ENCODE data around the gene MFSD6.
A peak's percentile ranks its signal among the peaks of the same experiment; 100 is the strongest.

MFSD6 gene

DNA sequence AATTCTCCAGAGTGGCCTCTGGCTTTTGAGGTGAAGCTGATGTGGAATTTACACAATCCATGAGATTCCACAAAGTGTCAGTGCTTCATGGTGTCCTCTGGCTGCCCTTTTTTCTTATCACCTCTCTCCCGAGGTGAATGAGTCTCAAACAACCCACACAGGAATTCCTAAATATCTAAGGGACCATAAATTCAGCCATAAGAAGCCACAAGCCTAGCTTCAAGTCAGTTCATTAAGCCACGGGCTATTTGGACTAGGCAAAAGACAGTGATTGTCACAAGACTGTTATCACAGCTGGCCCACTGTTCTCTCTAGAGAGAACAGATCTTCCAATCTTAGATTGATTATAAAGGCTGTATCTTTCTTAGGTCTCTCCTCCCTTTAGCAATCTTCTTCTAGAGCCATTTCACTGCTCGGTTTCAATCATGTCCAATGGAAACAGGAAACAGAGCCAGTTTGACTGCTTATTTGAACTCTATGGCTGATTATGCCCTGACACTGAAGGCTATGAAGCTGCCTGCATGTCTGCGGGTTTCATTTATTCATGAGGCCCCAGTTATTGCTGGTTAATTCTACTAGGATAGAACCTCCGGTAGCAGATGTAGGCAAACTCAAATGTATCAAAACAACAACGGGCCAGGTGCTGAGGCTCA is 122.2 kb downstream of the MFSD6 start:
- DNase-seq: no peak
- Mint-ChIP-seq H3K9me3 (no peaks in the 10 kb centered on the region), H3K27ac (peak overlapping the region; percentile 93), H3K27me3 (ENCODE audit: low read depth, poor library complexity) (no peaks in the 10 kb centered on the region), H3K36me3 (ENCODE audit: low read depth) (no peaks in the 10 kb centered on the region), H3K4me3 (no peak overlapping the region), H3K4me1 (peaks cover 54% of the 10 kb centered on the region)
- TF ChIP-seq, protein P1, sequence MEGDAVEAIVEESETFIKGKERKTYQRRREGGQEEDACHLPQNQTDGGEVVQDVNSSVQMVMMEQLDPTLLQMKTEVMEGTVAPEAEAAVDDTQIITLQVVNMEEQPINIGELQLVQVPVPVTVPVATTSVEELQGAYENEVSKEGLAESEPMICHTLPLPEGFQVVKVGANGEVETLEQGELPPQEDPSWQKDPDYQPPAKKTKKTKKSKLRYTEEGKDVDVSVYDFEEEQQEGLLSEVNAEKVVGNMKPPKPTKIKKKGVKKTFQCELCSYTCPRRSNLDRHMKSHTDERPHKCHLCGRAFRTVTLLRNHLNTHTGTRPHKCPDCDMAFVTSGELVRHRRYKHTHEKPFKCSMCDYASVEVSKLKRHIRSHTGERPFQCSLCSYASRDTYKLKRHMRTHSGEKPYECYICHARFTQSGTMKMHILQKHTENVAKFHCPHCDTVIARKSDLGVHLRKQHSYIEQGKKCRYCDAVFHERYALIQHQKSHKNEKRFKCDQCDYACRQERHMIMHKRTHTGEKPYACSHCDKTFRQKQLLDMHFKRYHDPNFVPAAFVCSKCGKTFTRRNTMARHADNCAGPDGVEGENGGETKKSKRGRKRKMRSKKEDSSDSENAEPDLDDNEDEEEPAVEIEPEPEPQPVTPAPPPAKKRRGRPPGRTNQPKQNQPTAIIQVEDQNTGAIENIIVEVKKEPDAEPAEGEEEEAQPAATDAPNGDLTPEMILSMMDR (IDR thresholded peaks at IDR 0.05): no peak

GRCh38 chr2:190532581-190532980 is 124.4 kb downstream of the MFSD6 start:
- Mint-ChIP-seq H3K4me3 (no peak overlapping the region), H3K9me3 (peaks cover 12% of the 10 kb centered on the region), H3K27me3 (ENCODE audit: low read depth, poor library complexity) (no peaks in the 10 kb centered on the region), H3K4me1 (peaks cover 67% of the 10 kb centered on the region), H3K27ac (no peak overlapping the region), H3K36me3 (ENCODE audit: low read depth) (peaks cover 16% of the 10 kb centered on the region)
- TF ChIP-seq, protein P1 (IDR thresholded peaks at IDR 0.05): no peak
- DNase-seq: no peak

- H3K27ac Mint-ChIP-seq: peak overlapping the region; percentile 81
- H3K4me3 Mint-ChIP-seq: peak overlapping the region; percentile 88
- H3K36me3 Mint-ChIP-seq (ENCODE audit: low read depth): peaks cover 23% of the 10 kb centered on the region
- TF ChIP-seq, protein P1 (IDR thresholded peaks at IDR 0.05): no peak
- DNase-seq: no peak
- peaks cover 61% of the 10 kb centered on the region for H3K4me1 Mint-ChIP-seq
- H3K27me3 Mint-ChIP-seq (ENCODE audit: low read depth, poor library complexity): no peaks in the 10 kb centered on the region
- peaks cover 20% of the 10 kb centered on the region for H3K9me3 Mint-ChIP-seq
Measured at GRCh38 chr2:190533175-190533967, 125.2 kb downstream of the MFSD6 start.

DNA sequence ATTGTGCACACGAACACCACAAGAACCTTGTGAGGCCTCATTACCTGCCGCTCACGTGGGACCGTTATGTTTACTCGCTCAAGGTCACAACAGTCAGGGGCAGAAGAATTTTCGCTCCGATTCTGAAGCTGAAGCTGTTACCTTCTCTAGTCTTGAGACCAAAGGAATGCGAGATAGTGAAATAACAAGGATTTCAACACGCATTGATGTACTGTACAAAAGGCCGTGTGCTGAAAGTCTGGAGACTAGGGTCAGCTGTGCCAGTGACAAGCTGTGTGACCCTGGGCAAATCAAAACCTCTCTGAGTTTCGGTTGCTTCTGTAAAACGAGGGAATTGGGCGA is 125.8 kb downstream of the MFSD6 start:
- Mint-ChIP-seq H3K4me1 (peaks cover 56% of the 10 kb centered on the region), H3K36me3 (ENCODE audit: low read depth) (peaks cover 29% of the 10 kb centered on the region), H3K4me3 (peak overlapping the region; percentile 88), H3K9me3 (peaks cover 26% of the 10 kb centered on the region), H3K27me3 (ENCODE audit: low read depth, poor library complexity) (no peaks in the 10 kb centered on the region), H3K27ac (peak overlapping the region; percentile 97)
- TF ChIP-seq, protein P1 (IDR thresholded peaks at IDR 0.05): no peak
- no peak for DNase-seq

DNA sequence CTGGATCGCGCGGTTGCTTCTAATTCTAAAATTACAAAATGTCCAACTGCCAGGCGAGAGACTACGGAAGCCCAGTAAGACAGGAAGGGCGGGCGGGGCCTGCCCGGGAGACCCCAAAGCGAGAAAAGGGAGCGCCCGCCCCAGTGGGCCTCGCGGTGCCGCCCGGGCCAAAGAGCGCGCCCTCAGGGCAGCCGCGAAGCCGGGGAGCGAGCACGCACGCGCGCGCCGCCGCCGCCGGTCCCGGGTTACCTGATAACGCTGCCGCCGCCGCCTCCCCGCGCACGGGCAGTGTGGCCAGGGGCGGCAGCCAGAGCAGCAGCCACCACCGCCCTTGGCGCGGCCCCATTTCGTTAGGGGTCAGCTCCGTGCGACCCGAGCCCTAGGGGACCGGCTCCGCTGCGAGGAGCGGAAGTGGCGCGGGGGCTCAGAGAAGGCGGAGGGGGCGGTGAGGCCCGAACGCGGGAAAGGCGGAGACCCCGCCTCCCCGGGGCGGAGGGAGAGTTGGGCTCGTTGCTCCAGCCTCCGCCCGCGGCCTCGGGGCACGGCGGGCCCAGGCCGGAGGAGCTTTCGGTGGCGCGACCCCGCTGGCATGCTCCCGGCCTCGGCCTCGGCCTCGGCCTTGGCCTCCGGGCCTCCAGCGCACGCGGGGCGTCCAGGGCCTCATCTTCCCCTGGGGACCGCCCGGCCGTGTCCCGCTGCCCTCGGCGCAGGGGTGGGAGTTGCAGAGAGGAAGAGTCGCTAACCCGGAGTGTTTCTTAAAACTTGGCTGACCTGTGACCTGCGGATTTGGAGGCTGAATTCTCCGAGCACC is 126.4 kb downstream of the MFSD6 start, which contains the start of gene NEMP2:
Gene NEMP2, minus strand, starts transcription at position 413 of the 811 bp plus-strand sequence. Its CDS starts 67 bp downstream, at position 346.
- peaks cover 33% of the 10 kb centered on the region for H3K36me3 Mint-ChIP-seq (ENCODE audit: low read depth)
- peaks cover 50% of the 10 kb centered on the region for H3K4me1 Mint-ChIP-seq
- peaks cover 31% of the 10 kb centered on the region for H3K9me3 Mint-ChIP-seq
- DNase-seq: peak; percentile 88
- peak within 1 kb of the TSS; percentile 88 for H3K4me3 Mint-ChIP-seq
- no peaks in the 10 kb centered on the region for H3K27me3 Mint-ChIP-seq (ENCODE audit: low read depth, poor library complexity)
- peak within 1 kb of the TSS; percentile 97 for H3K27ac Mint-ChIP-seq
- TF ChIP-seq, protein P1 (IDR thresholded peaks at IDR 0.05): no peak

Measured in nephron progenitor cell (in vitro differentiated cells).